ENCODE data around the gene DLGAP1.

Gene DLGAP1

GRCh38 chr18:3848316-3848715 lies 606.8 kb downstream of the DLGAP1 start:
- no peak for DNase-seq

- DNase-seq = no peak
Observed at GRCh38 chr18:3845161-3845560, 609.9 kb downstream of the DLGAP1 start.

- DNase-seq = no peak
Observed at GRCh38 chr18:3842844-3843243, 612.3 kb downstream of the DLGAP1 start.

- DNase-seq = no peak
Observed at GRCh38 chr18:3840766-3841165, 614.3 kb downstream of the DLGAP1 start.

GRCh38 chr18:3839581-3839981 lies 615.5 kb downstream of the DLGAP1 start:
- DNase-seq = no peak

- DNase-seq = no peak
Observed at GRCh38 chr18:3836483-3837335, 618.4 kb downstream of the DLGAP1 start.

GRCh38 chr18:3832025-3832638 lies 623.0 kb downstream of the DLGAP1 start:
- DNase-seq = no peak

GRCh38 chr18:3830604-3831003 lies 624.5 kb downstream of the DLGAP1 start:
- no peak for DNase-seq

GRCh38 chr18:3827236-3827845 lies 627.8 kb downstream of the DLGAP1 start:
- no peak for DNase-seq

GRCh38 chr18:3826021-3826420 lies 629.1 kb downstream of the DLGAP1 start:
- no peak for DNase-seq

GRCh38 chr18:3824101-3824500 lies 631.0 kb downstream of the DLGAP1 start:
- no peak for DNase-seq

GRCh38 chr18:3823073-3823472 lies 632.0 kb downstream of the DLGAP1 start:
- no peak for DNase-seq

GRCh38 chr18:3821524-3821923 lies 633.6 kb downstream of the DLGAP1 start:
- no peak for DNase-seq

GRCh38 chr18:3819961-3820360 lies 635.1 kb downstream of the DLGAP1 start:
- DNase-seq = no peak

GRCh38 chr18:3816610-3817363 lies 638.3 kb downstream of the DLGAP1 start:
- no peak for DNase-seq

- DNase-seq = no peak
Observed at GRCh38 chr18:3815991-3816390, 639.1 kb downstream of the DLGAP1 start.

- DNase-seq = no peak
Observed at GRCh38 chr18:3814816-3815215, 640.3 kb downstream of the DLGAP1 start.

GRCh38 chr18:3810296-3810695 lies 644.8 kb downstream of the DLGAP1 start:
- no peak for DNase-seq

GRCh38 chr18:3808985-3809780 lies 645.9 kb downstream of the DLGAP1 start:
- DNase-seq = no peak

GRCh38 chr18:3806656-3807055 lies 648.5 kb downstream of the DLGAP1 start:
- DNase-seq = no peak

GRCh38 chr18:3804336-3804735 lies 650.8 kb downstream of the DLGAP1 start:
- no peak for DNase-seq

GRCh38 chr18:3803350-3803749 lies 651.8 kb downstream of the DLGAP1 start:
- DNase-seq = no peak

All from GDM1 (cell line).